K562 (cell line): ENCODE data around the gene CENPT. TPM values are rescaled to one million over a fixed set of nuclear protein-coding genes. Genes with fewer than 3 reads are reported as not detected.

Source experiments
- ARID2 ChIP-seq: fragments of 450-650 bp; IDR thresholded peaks from 2 replicates; pipeline ENCODE4 v1.6.1; 2017; ENCODE audit warnings: antibody characterized with exemption, mild to moderate bottlenecking
- CBX3 ChIP-seq, 2 experiments: IDR thresholded peaks; 1 replicate in 1 of 2; 2 replicates in 1 of 2; pipeline ENCODE4 v1.6.1; 2012; ENCODE audit warnings: inconsistent platforms in 2 of 2, low read length in 2 of 2, borderline replicate concordance in 1 of 2, control low read depth in 1 of 2
- CC2D1A ChIP-seq: fragments of 450-650 bp; IDR thresholded peaks from 2 replicates; pipeline ENCODE4 v1.6.1; 2017; ENCODE audit warnings: mild to moderate bottlenecking
- CTCF ChIP-seq, 3 experiments: IDR thresholded peaks in 2 of 3; conservative IDR thresholded peaks in 1 of 3; 2 replicates each; pipeline ENCODE4 v1.5.1; 2011 to 2012; ENCODE audit warnings: low read length in 3 of 3, mild to moderate bottlenecking in 3 of 3, control low read depth in 2 of 3, improper control_type of control experiment in 1 of 3, inconsistent platforms in 1 of 3, low read depth in 1 of 3, mixed read lengths in 1 of 3, moderate library complexity in 1 of 3; ENCODE audit not compliant: insufficient read depth in 2 of 3
- HMGN3 ChIP-seq: IDR thresholded peaks from 2 replicates; pipeline ENCODE4 v1.6.1; 2011; ENCODE audit warnings: borderline replicate concordance, low read depth, mild to moderate bottlenecking, mixed read lengths, low read length; ENCODE audit not compliant: insufficient read length; ENCODE audit errors: extremely low read depth
- KLF16 ChIP-seq: IDR thresholded peaks from 2 replicates; pipeline ENCODE4 v1.6.1; 2016; ENCODE audit warnings: antibody characterized with exemption
- NFATC3 ChIP-seq: fragments of 450-650 bp; IDR thresholded peaks from 2 replicates; pipeline ENCODE4 v1.6.1; 2017; ENCODE audit warnings: mild to moderate bottlenecking
- NFIX ChIP-seq: fragments of 250-450 bp; sonication (Bioruptor Pico); IDR thresholded peaks from 2 replicates; pipeline ENCODE4 v1.4.0; 2020; ENCODE audit warnings: low read depth, mild to moderate bottlenecking, moderate library complexity
- SMC3 ChIP-seq: conservative IDR thresholded peaks from 2 replicates; pipeline ENCODE4 v1.6.1; 2011; ENCODE audit warnings: low read depth, low read length, improper control_type of control experiment; ENCODE audit not compliant: insufficient read depth
- STAG1 ChIP-seq: sonication (generic); formaldehyde crosslinking; IDR thresholded peaks from 2 replicates; pipeline ENCODE4 v1.5.0; 2020; ENCODE audit warnings: missing genetic modification reagents, borderline replicate concordance
- XRCC5 ChIP-seq: fragments of 200-400 bp; formaldehyde crosslinking; IDR thresholded peaks from 2 replicates; pipeline ENCODE4 v1.6.1; 2017; ENCODE audit warnings: low read depth, mild to moderate bottlenecking, low read length
- ZNF639 ChIP-seq, 2 experiments: fragments of 200-800 bp in 1 of 2; sonication (Bioruptor generic) in 1 of 2; sonication (generic) in 1 of 2; formaldehyde crosslinking in 1 of 2; IDR thresholded peaks in 1 of 2; conservative IDR thresholded peaks in 1 of 2; 2 replicates each; pipeline versions ENCODE4 v1.5.0 to v1.6.1; 2016 to 2020; ENCODE audit warnings: missing compliant biosample characterization in 1 of 2, missing genetic modification characterization in 1 of 2, missing genetic modification reagents in 1 of 2
- ZNF740 ChIP-seq, 3 experiments: fragments of 200-800 bp in 1 of 3; sonication (Bioruptor generic) in 1 of 3; sonication (generic) in 1 of 3; formaldehyde crosslinking in 1 of 3; IDR thresholded peaks; 2 replicates each; pipeline versions ENCODE4 v1.6.1 to v1.8.0; 2016 to 2022; ENCODE audit warnings: mild to moderate bottlenecking in 2 of 3, missing compliant biosample characterization in 2 of 3, missing genetic modification characterization in 2 of 3, missing genetic modification reagents in 1 of 3
- polyA plus RNA-seq, 8 experiments: library from polyadenylated mRNA; depleted of rRNA in 4 of 8; stranded (reverse) in 5 of 8; unstranded in 3 of 8; fragments of >200 nt; fragmentation: Nextera tagmentation in 2 of 8; fragmentation: Illumina TruSeq in 1 of 8; extraction: Ambion mirVana in 2 of 8; extraction: Trizol in 1 of 8; gene quantifications; 2 replicates each; pipeline versions ENCODE4 v1.2.1 to v1.2.3, GENCODE V29; 2011 to 2014; ENCODE audit warnings: inconsistent platforms in 1 of 8, missing spikeins in 1 of 8
- total RNA-seq, 7 experiments: library from RNA; depleted of rRNA in 6 of 7; stranded (reverse); fragments of >200 nt in 6 of 7; fragmentation: Illumina TruSeq in 2 of 7; extraction: Trizol in 2 of 7; gene quantifications; 2 replicates each; pipeline versions ENCODE4 v1.2.1 to v1.2.3, GENCODE V29; 2011 to 2021; ENCODE audit warnings: low replicate concordance in 1 of 7
- TF ChIP-seq, protein P1 (sequence below): fragments of 450-650 bp; formaldehyde crosslinking; IDR thresholded peaks from 2 replicates; pipeline ENCODE4 v1.4.0; 2020; ENCODE audit warnings: mild to moderate bottlenecking, moderate library complexity

CENPT gene
- total and polyA plus RNA-seq, 9 of the 15 experiments (the other 6 are each of a cell fraction or from before 2014, with no cell fraction given), result 3.6 to 94.2 (median 44.1) TPM

- TF ChIP-seq ZNF639 (CRISPR knock-in tag; conservative IDR thresholded peaks at IDR 0.05 in 1 of 2, IDR thresholded peaks at IDR 0.05 in 1 of 2) (0 out of 4 replicates have a peak, but pooled peaks of 1 of the 2 experiments have one; percentile 43), NFIX (no peak), ARID2 (peak; percentile 56; the same call in 1 of the 2 replicates), CBX3 (IDR thresholded peaks at IDR 0.05; ENCODE audit: borderline replicate concordance in 1 of 2, low read length in 2 of 2) (no peak), CC2D1A (peak; percentile 38; the same call in 1 of the 2 replicates), SMC3 (peak; percentile 77), ZNF740 (CRISPR knock-in tag; IDR thresholded peaks at IDR 0.05) (peak; percentile 92), ZNF740 (tag; IDR thresholded peaks at IDR 0.05) (peak in 1 of 2 experiments; percentile 67; a peak in 1 of 4 replicates), STAG1 (CRISPR knock-in tag) (peak; percentile 67; the same call in 1 of the 2 replicates), CTCF (IDR thresholded peaks at IDR 0.05 in 2 of 3, conservative IDR thresholded peaks at IDR 0.05 in 1 of 3; ENCODE audit: insufficient read depth in 2 of 3, low read depth in 1 of 3, low read length in 3 of 3) (peak; percentile 81 to 83 (median 81)), KLF16 (0 out of 2 replicates have a peak, but pooled peaks have one; percentile 17), HMGN3 (no peak), XRCC5 (0 out of 2 replicates have a peak, but pooled peaks have one; percentile 32), NFATC3 (no peak)
- TF ChIP-seq, protein P1, sequence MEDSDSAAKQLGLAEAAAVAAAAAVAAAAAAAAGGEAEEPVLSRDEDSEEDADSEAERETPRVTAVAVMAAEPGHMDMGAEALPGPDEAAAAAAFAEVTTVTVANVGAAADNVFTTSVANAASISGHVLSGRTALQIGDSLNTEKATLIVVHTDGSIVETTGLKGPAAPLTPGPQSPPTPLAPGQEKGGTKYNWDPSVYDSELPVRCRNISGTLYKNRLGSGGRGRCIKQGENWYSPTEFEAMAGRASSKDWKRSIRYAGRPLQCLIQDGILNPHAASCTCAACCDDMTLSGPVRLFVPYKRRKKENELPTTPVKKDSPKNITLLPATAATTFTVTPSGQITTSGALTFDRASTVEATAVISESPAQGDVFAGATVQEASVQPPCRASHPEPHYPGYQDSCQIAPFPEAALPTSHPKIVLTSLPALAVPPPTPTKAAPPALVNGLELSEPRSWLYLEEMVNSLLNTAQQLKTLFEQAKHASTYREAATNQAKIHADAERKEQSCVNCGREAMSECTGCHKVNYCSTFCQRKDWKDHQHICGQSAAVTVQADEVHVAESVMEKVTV (CRISPR knock-in tag), result peak; percentile 62
Measured at GRCh38 chr16:67883872-67884261, 36.4 kb upstream of the CENPT start (continued).
